Measurements from ENCODE around the gene TENM4.
A peak's percentile ranks its signal among the peaks of the same experiment; 100 is the strongest.

Gene TENM4

DNA sequence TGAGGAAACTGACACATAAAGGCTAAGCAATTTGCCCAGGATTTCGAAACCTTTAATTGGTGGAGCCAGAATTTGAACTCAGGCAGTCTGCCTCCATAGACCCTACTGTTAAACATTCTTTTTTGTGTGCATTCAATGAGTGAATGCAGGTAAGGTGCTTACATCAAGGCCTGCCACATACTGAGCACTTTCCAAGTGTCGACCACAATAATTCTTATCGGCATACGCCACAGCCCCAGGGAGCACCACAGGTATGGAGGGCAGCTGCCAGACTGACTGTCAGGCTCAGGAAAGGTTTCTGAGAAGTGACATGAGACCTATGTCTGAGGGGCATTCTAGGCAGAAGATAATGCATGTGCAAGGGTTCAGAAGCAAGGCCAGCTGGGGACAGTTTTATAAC is 531.4 kb downstream of the TENM4 start:
- in situ Hi-C loops (cut with HindIII; ENCODE audit: low pct_ligation_motif_present, low sequenced_read_pairs) = no loop called here
- Histone ChIP-seq H3K27ac (no peak overlapping the region), H3K27me3 (replicated peaks) (no peaks in the 10 kb centered on the region), H3K4me3 (ENCODE audit: low read depth, low read length) (no peak overlapping the region), H3K36me3 (replicated peaks) (no peaks in the 10 kb centered on the region)
- no peak for DNase-seq
- TF ChIP-seq, protein P1, sequence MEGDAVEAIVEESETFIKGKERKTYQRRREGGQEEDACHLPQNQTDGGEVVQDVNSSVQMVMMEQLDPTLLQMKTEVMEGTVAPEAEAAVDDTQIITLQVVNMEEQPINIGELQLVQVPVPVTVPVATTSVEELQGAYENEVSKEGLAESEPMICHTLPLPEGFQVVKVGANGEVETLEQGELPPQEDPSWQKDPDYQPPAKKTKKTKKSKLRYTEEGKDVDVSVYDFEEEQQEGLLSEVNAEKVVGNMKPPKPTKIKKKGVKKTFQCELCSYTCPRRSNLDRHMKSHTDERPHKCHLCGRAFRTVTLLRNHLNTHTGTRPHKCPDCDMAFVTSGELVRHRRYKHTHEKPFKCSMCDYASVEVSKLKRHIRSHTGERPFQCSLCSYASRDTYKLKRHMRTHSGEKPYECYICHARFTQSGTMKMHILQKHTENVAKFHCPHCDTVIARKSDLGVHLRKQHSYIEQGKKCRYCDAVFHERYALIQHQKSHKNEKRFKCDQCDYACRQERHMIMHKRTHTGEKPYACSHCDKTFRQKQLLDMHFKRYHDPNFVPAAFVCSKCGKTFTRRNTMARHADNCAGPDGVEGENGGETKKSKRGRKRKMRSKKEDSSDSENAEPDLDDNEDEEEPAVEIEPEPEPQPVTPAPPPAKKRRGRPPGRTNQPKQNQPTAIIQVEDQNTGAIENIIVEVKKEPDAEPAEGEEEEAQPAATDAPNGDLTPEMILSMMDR (IDR thresholded peaks at IDR 0.05; ENCODE audit: low read depth, low read length, missing control alignments) = no peak

DNA sequence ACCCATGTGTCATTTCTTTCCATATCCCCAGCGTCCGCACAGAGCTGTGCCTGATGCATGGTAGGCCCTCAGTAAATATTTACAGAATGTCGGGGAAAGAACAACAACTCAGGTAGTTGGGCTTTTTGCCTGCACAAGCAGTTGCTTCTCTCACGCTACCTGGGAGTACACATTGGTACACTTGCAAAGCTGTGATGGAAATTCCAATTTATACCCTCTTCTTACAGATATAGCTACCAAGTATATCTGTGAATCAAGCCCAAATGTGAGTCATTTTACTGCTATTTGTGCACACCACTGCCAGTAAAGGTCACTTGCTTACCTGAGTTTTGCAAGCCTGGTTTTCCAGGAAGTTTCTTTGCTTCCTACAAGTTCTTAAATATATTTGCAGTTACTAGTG is 533.2 kb downstream of the TENM4 start:
- no peaks in the 10 kb centered on the region for H3K36me3 ChIP-seq (replicated peaks)
- no peak overlapping the region for H3K4me3 ChIP-seq (ENCODE audit: low read depth, low read length)
- TF ChIP-seq, protein P1 (IDR thresholded peaks at IDR 0.05; ENCODE audit: low read depth, low read length, missing control alignments) = no peak
- no peaks in the 10 kb centered on the region for H3K27me3 ChIP-seq (replicated peaks)
- no peak overlapping the region for H3K27ac ChIP-seq
- in situ Hi-C loops (cut with HindIII; ENCODE audit: low pct_ligation_motif_present, low sequenced_read_pairs) = no loop called here
- DNase-seq = no peak

DNA sequence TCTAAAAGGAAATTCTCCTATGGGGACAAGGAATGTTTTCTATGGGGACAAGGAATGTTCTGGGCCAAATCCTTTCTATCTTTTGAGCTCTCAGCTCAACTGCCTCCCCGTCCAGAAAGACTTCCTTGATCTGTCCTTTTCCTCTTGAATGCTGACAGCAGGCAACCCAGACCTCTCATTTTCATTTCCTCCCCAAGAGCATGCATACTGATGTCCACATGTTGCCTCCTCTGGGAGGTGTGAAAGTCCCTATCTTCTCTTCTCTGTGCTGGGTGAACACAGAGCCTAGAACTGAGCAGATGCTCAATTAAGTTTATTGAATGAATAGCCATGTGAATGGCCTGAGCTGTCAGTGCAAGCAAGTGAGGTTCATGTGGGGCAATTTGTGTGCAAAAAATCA is 534.3 kb downstream of the TENM4 start:
- DNase-seq = no peak
- in situ Hi-C loops (cut with HindIII; ENCODE audit: low pct_ligation_motif_present, low sequenced_read_pairs) = no loop called here
- TF ChIP-seq, protein P1 (IDR thresholded peaks at IDR 0.05; ENCODE audit: low read depth, low read length, missing control alignments) = no peak
- Histone ChIP-seq H3K36me3 (replicated peaks) (no peaks in the 10 kb centered on the region), H3K27ac (no peak overlapping the region), H3K27me3 (replicated peaks) (no peaks in the 10 kb centered on the region), H3K4me3 (ENCODE audit: low read depth, low read length) (no peak overlapping the region)

DNA sequence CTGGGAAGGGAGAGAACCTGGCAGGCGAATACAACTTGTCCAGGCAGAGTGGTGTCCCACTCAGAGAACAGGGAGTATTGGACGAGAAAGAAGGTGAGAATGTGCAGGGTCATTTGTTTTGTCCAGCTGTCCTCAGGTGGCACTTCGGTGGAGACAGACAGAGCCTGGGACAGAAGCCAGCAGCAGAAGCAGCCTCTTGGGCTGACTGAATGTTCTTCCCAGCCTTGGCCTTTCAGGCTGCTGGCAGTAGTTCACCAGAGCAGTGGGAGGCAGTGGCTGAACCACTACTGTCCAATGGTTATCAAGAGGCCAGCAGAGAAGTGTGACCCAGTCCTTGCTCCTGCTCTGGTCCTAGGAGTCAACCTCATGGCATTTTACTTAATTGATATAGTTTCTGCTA is 535.1 kb downstream of the TENM4 start:
- TF ChIP-seq, protein P1 (IDR thresholded peaks at IDR 0.05; ENCODE audit: low read depth, low read length, missing control alignments) = no peak
- in situ Hi-C loops (cut with HindIII; ENCODE audit: low pct_ligation_motif_present, low sequenced_read_pairs) = no loop called here
- Histone ChIP-seq H3K27me3 (replicated peaks) (no peaks in the 10 kb centered on the region), H3K27ac (no peak overlapping the region), H3K36me3 (replicated peaks) (no peaks in the 10 kb centered on the region), H3K4me3 (ENCODE audit: low read depth, low read length) (no peak overlapping the region)
- no peak for DNase-seq

DNA sequence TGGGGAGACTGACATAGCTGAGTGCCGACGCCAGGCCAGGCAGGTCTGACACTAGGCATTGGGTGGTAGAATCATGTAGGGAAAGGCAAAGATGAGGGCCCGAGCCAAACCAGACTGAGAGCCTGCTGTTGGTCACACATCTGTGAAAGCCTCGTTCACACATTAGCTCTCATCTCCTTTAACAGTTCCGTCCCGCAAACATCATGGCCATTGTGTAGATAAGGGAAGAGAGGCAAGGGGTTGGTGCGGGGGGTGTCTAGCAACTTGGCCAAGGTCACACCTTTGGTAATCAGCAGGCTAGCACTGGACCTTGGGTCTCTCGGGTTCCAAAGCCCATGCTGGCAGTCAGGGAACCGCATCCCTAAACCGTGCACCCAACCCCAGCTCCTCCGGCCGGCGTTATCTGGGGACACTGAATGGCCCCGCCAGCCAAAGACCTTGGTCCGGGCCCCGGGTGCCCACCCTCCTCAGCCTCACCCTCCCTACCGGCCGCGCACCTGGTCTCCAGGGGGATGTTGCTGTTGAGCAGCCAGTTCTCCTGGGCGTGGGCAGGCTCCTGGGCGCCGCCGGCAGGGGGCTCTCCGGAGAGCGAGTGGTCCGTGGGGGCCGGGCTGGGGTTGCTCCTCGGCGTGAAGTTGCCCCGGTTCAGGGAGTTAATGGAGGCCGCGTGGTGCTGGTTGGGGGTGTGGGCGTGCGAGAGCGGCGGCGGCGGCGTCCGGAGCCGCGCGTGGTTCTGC is 537.9 kb downstream of the TENM4 start:
- in situ Hi-C loops (cut with HindIII; ENCODE audit: low pct_ligation_motif_present, low sequenced_read_pairs) = no loop called here
- H3K4me3 ChIP-seq (ENCODE audit: low read depth, low read length) = peak overlapping the region; percentile 9
- no peaks in the 10 kb centered on the region for H3K36me3 ChIP-seq (replicated peaks)
- no peaks in the 10 kb centered on the region for H3K27me3 ChIP-seq (replicated peaks)
- H3K27ac ChIP-seq = no peak overlapping the region
- TF ChIP-seq, protein P1 (IDR thresholded peaks at IDR 0.05; ENCODE audit: low read depth, low read length, missing control alignments) = no peak
- no peak for DNase-seq

DNA sequence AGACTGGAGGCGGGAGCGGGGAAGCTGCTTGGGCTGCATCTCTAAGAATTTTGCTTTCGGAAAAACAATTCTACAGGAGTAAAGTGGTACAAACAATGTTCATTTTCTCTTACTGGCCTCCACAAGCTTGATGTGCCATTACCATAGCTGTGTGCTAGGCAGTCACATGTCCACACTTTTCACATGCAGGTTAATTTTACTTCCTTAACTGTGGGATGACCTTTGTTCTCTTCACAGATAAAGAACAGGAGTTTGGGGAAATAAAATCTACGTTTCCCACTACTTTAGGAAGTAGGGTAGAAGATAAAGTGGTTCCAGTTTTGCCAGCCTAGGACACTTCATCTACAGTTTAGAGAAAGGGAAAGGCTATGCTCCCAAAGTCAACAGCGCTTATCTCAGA is 539.0 kb downstream of the TENM4 start:
- in situ Hi-C loops (cut with HindIII; ENCODE audit: low pct_ligation_motif_present, low sequenced_read_pairs) = no loop called here
- no peak overlapping the region for H3K27ac ChIP-seq
- no peak overlapping the region for H3K4me3 ChIP-seq (ENCODE audit: low read depth, low read length)
- TF ChIP-seq, protein P1 (IDR thresholded peaks at IDR 0.05; ENCODE audit: low read depth, low read length, missing control alignments) = no peak
- H3K27me3 ChIP-seq (replicated peaks) = no peaks in the 10 kb centered on the region
- DNase-seq = no peak
- H3K36me3 ChIP-seq (replicated peaks) = no peaks in the 10 kb centered on the region

Measured in brain microvascular endothelial cell (primary cell).